GM18873 (cell line): ENCODE results near the gene KIF3B.
"Not testable (repeated sequence)": the region's sequence is repeated elsewhere in the genome, so short reads cannot be mapped to it uniquely, and the experiment has no call there.

Experiments
- ATAC-seq: cut with Tn5 transposase; IDR thresholded peaks from one replicate; pipeline ENCODE4 v1.9.1; 2021; ENCODE audit warnings: mild to moderate bottlenecking, moderate library complexity, moderate number of reproducible peaks; ENCODE audit not compliant: unreplicated experiment, low FRiP score

Gene KIF3B

DNA sequence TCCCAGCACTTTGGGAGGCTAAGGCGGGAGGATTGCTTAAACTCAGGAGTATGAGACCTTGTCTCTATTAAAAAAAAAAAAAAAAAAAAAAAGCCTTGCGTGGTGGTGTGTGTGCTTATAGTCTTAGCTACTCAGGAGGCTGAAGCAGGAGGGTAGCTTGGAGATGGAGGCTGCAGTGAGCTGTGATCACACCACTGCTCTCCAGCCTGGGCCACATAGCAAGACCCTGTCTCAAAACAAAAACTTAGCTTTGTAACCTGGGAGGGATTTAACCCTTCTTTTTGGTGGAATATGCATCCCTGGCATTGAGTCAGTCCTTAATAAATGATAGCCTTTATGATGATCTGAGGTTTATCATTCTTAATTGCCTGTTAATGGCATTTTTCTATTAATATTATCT lies 93.4 kb downstream of the KIF3B start:
- ATAC-seq, result no peak

DNA sequence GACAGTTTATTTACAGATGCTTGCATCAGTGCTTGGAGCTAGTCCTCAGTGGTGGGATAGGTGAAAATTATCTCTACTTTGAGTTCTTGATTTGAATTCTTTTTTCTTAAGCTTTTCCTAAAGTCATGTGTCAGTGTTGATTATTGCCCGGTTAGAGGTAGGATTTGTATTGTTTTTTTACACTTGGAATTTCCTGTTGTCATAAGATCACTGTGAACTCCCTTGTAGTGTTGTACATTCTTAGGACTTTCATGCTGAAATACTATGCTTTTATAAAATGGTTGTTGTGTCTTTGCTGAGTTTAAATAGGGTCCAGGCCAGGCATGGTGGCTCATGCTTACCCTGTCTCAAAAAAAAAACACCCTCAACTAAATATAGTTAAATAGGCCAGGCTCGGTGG lies 101.0 kb downstream of the KIF3B start:
- no peak for ATAC-seq

- ATAC-seq, result not testable (repeated sequence)
Measured at GRCh38 chr20:32380037-32380436, 102.6 kb downstream of the KIF3B start.

GRCh38 chr20:32380745-32381144 lies 103.3 kb downstream of the KIF3B start:
- no peak for ATAC-seq

DNA sequence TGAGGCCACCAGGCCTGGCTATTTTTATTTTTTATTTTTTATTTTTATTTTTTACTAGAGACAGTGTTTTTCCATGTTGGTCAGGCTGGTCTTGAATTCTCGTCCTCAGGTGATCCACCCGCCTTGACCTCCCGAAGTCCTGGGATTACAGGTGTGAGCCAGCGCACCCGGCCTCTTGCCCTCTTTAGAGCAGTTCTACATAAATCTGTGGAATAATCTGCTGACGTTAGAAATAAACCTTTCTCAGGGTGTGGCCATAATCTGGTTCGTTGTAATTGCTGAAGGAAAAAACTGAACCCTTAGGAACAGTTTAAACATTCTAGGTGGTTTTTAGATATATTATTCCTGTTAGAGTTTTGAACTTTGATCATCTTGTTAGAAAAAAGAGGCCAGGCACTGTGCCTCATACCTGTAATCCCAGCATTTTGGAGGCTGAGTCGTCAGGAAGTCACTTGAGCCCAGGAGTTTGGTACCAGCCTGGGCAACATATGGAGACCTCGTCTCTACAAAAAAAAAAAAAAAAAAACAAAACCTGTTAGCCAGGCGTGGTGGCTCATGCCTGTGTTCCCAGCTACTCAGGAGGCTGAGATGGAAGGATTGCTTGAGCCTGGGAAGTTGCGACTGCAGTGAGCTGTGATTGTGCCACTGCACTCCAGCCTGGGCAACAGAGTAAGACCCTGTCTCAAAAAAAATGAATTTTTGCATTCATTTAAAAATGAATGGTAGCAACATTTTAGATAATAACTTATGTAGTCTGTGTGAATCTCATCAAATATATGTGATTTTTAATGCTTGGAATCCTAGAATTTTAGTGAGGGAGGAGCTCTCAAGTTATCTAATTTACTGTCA lies 104.9 kb downstream of the KIF3B start:
- no peak for ATAC-seq

- ATAC-seq, result not testable (repeated sequence)
Measured at GRCh38 chr20:32383441-32383840, 106.0 kb downstream of the KIF3B start.
